OCI-LY1 (cell line): ENCODE data around the gene FOXP3.

ENCODE experiments used
- H2AFZ ChIP-seq: fragments of 200-600 bp; sonication (generic), shearing (Covaris generic); 2 replicates; pipeline ENCODE4 v1.6.0; 2014; ENCODE audit warnings: antibody characterized with exemption, mild to moderate bottlenecking, low read length
- H3F3A ChIP-seq: fragments of 200-600 bp; sonication (generic), shearing (Covaris generic); 2 replicates; pipeline ENCODE4 v1.6.0; 2014; ENCODE audit warnings: mild to moderate bottlenecking, antibody characterized with exemption, low read length, moderate library complexity; ENCODE audit not compliant: insufficient read depth
- H3K27ac ChIP-seq: fragments of 200-600 bp; sonication (generic); 2 replicates; pipeline ENCODE4 v1.5.1; 2014; ENCODE audit warnings: low read length, mixed run types, mild to moderate bottlenecking, low read depth; ENCODE audit not compliant: poor library complexity, severe bottlenecking
- H3K27me3 ChIP-seq: fragments of 200-600 bp; sonication (generic); 2 replicates; pipeline ENCODE4 v1.6.0; 2014; ENCODE audit warnings: antibody characterized with exemption, mild to moderate bottlenecking, low read length, moderate library complexity; ENCODE audit not compliant: insufficient read depth
- H3K36me3 ChIP-seq: fragments of 200-600 bp; sonication (generic); 2 replicates; pipeline ENCODE4 v1.6.1; 2014; ENCODE audit warnings: mild to moderate bottlenecking, antibody characterized with exemption, low read length, moderate library complexity, mixed read lengths; ENCODE audit not compliant: insufficient read depth
- H3K4me1 ChIP-seq: fragments of 200-600 bp; sonication (generic); 2 replicates; pipeline ENCODE4 v1.5.1; 2014; ENCODE audit warnings: mild to moderate bottlenecking, low read length, moderate library complexity; ENCODE audit not compliant: insufficient read depth, severe bottlenecking
- H3K4me2 ChIP-seq: fragments of 200-600 bp; sonication (generic), shearing (Covaris generic); 2 replicates; pipeline ENCODE4 v1.6.1; 2014; ENCODE audit warnings: low read length
- H3K4me3 ChIP-seq: fragments of 200-600 bp; sonication (generic); 2 replicates; pipeline ENCODE4 v1.5.1; 2014; ENCODE audit warnings: low read length, low read depth, mild to moderate bottlenecking, mixed read lengths; ENCODE audit not compliant: poor library complexity, severe bottlenecking
- H3K79me2 ChIP-seq: fragments of 200-600 bp; shearing (Covaris generic); 2 replicates; pipeline ENCODE4 v1.6.1; 2016; ENCODE audit warnings: mixed run types, low read length, mixed read lengths; ENCODE audit not compliant: insufficient read depth
- H3K9ac ChIP-seq: fragments of 200-600 bp; sonication (generic), shearing (Covaris generic); 2 replicates; pipeline ENCODE4 v1.6.1; 2014; ENCODE audit warnings: mild to moderate bottlenecking, low read length, mixed read lengths
- H3K9me2 ChIP-seq: fragments of 200-600 bp; sonication (generic), shearing (Covaris generic); 2 replicates; pipeline ENCODE4 v1.6.1; 2014; ENCODE audit warnings: low read depth, mild to moderate bottlenecking, low read length, mixed read lengths
- H3K9me3 ChIP-seq: fragments of 200-600 bp; shearing (Covaris generic); 2 replicates; pipeline ENCODE4 v1.6.1; 2014; ENCODE audit warnings: low read length, mixed read lengths
- H4K20me1 ChIP-seq: fragments of 200-600 bp; sonication (generic), shearing (Covaris generic); 2 replicates; pipeline ENCODE4 v1.6.0; 2016; ENCODE audit warnings: mild to moderate bottlenecking, low read length; ENCODE audit not compliant: insufficient read depth
- CTCF ChIP-seq: fragments of 200-600 bp; sonication (generic), shearing (Covaris generic); IDR thresholded peaks from 2 replicates; pipeline ENCODE4 v1.5.1; 2017; ENCODE audit warnings: mild to moderate bottlenecking, antibody characterized with exemption, low read length, moderate library complexity, mixed read lengths
- EZH2 ChIP-seq: fragments of 200-600 bp; sonication (generic), shearing (Covaris generic); IDR thresholded peaks from 2 replicates; pipeline ENCODE4 v1.8.0; 2017; ENCODE audit warnings: borderline replicate concordance, mixed run types, mild to moderate bottlenecking, antibody characterized with exemption, low read length, moderate library complexity, mixed read lengths

Gene FOXP3

GRCh38 chrX:49264460-49264859 lies at the start of gene FOXP3:
TSS of gene FOXP3 (minus strand) at chrX:49264710. CDS start at chrX:49258505, 6,205 bp downstream.
- Histone ChIP-seq H3K27ac (no peak within 1 kb of the TSS), H3K36me3 (no peaks in the 10 kb centered on the region), H3K9ac (no peak within 1 kb of the TSS), H3K4me3 (no peak within 1 kb of the TSS), H4K20me1 (no peaks in the 10 kb centered on the region), H3K4me2 (no peak within 1 kb of the TSS), H3K27me3 (no peaks in the 10 kb centered on the region), H3K9me2 (no peaks in the 10 kb centered on the region), H3K9me3 (no peaks in the 10 kb centered on the region), H3F3A (no peaks in the 10 kb centered on the region), H3K79me2 (no peaks in the 10 kb centered on the region), H2AFZ (no peak within 1 kb of the TSS), H3K4me1 (peaks cover 7% of the 10 kb centered on the region)
- no peak for TF ChIP-seq CTCF
- TF ChIP-seq EZH2 = no peak

GRCh38 chrX:49312176-49312575 lies 47.7 kb upstream of the FOXP3 start:
- Histone ChIP-seq H3K9ac (no peak overlapping the region), H3F3A (no peaks in the 10 kb centered on the region), H3K9me2 (no peaks in the 10 kb centered on the region), H4K20me1 (no peaks in the 10 kb centered on the region), H2AFZ (no peak overlapping the region), H3K4me2 (no peak overlapping the region), H3K27me3 (no peaks in the 10 kb centered on the region), H3K4me3 (no peak overlapping the region), H3K27ac (no peak overlapping the region), H3K9me3 (no peaks in the 10 kb centered on the region), H3K79me2 (no peaks in the 10 kb centered on the region), H3K4me1 (peaks cover 14% of the 10 kb centered on the region), H3K36me3 (no peaks in the 10 kb centered on the region)
- TF ChIP-seq EZH2 (no peak), CTCF (no peak)

- TF ChIP-seq EZH2 (no peak), CTCF (no peak)
- Histone ChIP-seq H3K9me2 (no peaks in the 10 kb centered on the region), H3K79me2 (no peaks in the 10 kb centered on the region), H3K27me3 (no peaks in the 10 kb centered on the region), H2AFZ (no peak overlapping the region), H3K4me2 (no peak overlapping the region), H3F3A (no peaks in the 10 kb centered on the region), H3K9ac (no peak overlapping the region), H3K4me3 (no peak overlapping the region), H3K4me1 (peaks cover 14% of the 10 kb centered on the region), H3K36me3 (no peaks in the 10 kb centered on the region), H4K20me1 (no peaks in the 10 kb centered on the region), H3K27ac (no peak overlapping the region), H3K9me3 (no peaks in the 10 kb centered on the region)
Observed at GRCh38 chrX:49310371-49310770, 45.9 kb upstream of the FOXP3 start.
